ENCODE measurements around the gene PIEZO2. TPM values are rescaled to one million over a fixed set of nuclear protein-coding genes. Genes with fewer than 3 reads are reported as not detected.

PIEZO2 gene
- total and polyA plus RNA-seq, 7 donors = 0.03 to 0.64 (median 0.13) TPM

DNA sequence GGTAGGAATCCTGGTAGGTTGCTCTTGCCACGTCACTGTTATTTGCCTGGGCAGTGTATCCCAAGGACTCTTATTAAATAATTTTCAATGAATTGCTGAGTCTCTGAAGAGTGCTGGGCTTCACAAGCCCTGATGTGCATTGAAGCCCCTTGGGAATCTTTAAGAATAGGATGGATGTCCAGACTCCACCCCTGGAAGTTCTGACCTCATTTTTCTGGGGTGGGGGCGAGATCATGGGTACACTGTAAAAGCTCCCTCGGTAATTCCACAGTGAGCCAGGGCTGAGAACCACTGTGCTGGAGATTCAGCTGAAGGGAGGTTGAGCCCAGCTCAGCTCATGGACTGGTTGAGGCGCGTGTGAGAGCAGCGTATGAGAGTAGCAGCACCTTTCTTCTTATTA is 140.2 kb downstream of the PIEZO2 start:
- H3K9me3 ChIP-seq = no peaks in the 10 kb centered on the region
- no peaks in the 10 kb centered on the region for H3K36me3 ChIP-seq (ENCODE audit: insufficient read depth in 1 of 2, low read depth in 1 of 2)
- H3K27ac ChIP-seq = no peak overlapping the region
- intact Hi-C loops (cut with DNase I) = no loop called here
- no peaks in the 10 kb centered on the region for H3K27me3 ChIP-seq (ENCODE audit: insufficient read depth in 3 of 3, low read length in 2 of 3)
- ATAC-seq = no peak
- no peak for DNase-seq
- H3K4me1 ChIP-seq = peaks cover 8% of the 10 kb centered on the region
- TF ChIP-seq, protein P1, sequence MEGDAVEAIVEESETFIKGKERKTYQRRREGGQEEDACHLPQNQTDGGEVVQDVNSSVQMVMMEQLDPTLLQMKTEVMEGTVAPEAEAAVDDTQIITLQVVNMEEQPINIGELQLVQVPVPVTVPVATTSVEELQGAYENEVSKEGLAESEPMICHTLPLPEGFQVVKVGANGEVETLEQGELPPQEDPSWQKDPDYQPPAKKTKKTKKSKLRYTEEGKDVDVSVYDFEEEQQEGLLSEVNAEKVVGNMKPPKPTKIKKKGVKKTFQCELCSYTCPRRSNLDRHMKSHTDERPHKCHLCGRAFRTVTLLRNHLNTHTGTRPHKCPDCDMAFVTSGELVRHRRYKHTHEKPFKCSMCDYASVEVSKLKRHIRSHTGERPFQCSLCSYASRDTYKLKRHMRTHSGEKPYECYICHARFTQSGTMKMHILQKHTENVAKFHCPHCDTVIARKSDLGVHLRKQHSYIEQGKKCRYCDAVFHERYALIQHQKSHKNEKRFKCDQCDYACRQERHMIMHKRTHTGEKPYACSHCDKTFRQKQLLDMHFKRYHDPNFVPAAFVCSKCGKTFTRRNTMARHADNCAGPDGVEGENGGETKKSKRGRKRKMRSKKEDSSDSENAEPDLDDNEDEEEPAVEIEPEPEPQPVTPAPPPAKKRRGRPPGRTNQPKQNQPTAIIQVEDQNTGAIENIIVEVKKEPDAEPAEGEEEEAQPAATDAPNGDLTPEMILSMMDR (IDR thresholded peaks at IDR 0.05) = no peak
- WGBS, 3 donors = 81 to 83% (median 81%) methylated on average over 6 of the region's 6 CpGs
- H3K4me3 ChIP-seq = no peak overlapping the region

DNA sequence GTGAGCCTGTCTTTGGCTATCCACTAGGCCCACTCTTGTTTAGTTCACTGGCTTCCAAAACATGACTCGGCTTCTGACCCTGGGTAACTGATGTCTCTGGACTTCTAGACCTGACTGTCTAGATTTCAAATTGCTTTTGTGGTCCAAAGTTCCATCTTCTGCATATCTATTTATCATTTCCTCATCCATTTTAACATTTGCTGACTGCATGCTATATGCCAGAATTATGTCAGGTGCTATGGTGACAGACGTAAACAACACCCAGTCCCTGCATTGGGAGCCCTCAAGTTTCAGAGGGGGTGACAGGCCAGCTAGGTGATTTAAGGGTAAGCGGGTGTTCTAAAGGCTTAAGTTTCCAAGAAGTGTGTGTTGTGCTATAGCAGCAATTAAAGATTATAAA is 140.9 kb downstream of the PIEZO2 start:
- Histone ChIP-seq H3K27ac (no peak overlapping the region), H3K36me3 (ENCODE audit: insufficient read depth in 1 of 2, low read depth in 1 of 2) (no peaks in the 10 kb centered on the region), H3K4me3 (no peak overlapping the region), H3K9me3 (no peaks in the 10 kb centered on the region), H3K4me1 (peaks cover 8% of the 10 kb centered on the region), H3K27me3 (ENCODE audit: insufficient read depth in 3 of 3, low read length in 2 of 3) (no peaks in the 10 kb centered on the region)
- intact Hi-C loops (cut with DNase I) = no loop called here
- DNase-seq = no peak
- 40 to 46% (median 46%) methylated on average over 3 of the region's 3 CpGs for WGBS, 3 donors
- TF ChIP-seq, protein P1 (IDR thresholded peaks at IDR 0.05) = no peak
- ATAC-seq = peak in 2 of 4 donors; percentile 45 to 69

DNA sequence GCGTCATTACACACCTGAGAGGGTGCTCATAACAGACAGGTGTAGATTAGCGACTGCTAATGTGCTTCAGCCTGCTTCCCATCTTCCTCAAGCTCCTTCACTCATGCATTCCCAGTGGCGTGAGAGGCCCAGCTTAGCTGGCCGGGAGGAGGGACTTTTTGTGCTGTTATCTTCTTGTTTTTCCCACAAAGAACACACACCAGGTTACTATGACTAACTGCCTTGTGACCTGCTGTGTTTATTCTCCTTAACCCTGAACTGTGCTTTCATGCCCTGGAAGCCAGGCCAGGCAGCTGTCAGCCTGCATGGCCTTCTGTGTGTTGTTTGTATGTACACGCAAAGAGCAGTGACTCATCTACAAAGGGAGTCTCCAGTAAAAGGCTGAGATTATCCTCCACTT is 143.8 kb downstream of the PIEZO2 start:
- TF ChIP-seq, protein P1 (IDR thresholded peaks at IDR 0.05) = no peak
- 76 to 84% (median 79%) methylated on average over 5 of the region's 5 CpGs for WGBS, 3 donors
- ATAC-seq = no peak
- H3K4me1 ChIP-seq = peaks cover 8% of the 10 kb centered on the region
- no peaks in the 10 kb centered on the region for H3K27me3 ChIP-seq (ENCODE audit: insufficient read depth in 3 of 3, low read length in 2 of 3)
- intact Hi-C loops (cut with DNase I) = no loop called here
- no peaks in the 10 kb centered on the region for H3K9me3 ChIP-seq
- H3K27ac ChIP-seq = no peak overlapping the region
- no peaks in the 10 kb centered on the region for H3K36me3 ChIP-seq (ENCODE audit: insufficient read depth in 1 of 2, low read depth in 1 of 2)
- H3K4me3 ChIP-seq = no peak overlapping the region
- no peak for DNase-seq

DNA sequence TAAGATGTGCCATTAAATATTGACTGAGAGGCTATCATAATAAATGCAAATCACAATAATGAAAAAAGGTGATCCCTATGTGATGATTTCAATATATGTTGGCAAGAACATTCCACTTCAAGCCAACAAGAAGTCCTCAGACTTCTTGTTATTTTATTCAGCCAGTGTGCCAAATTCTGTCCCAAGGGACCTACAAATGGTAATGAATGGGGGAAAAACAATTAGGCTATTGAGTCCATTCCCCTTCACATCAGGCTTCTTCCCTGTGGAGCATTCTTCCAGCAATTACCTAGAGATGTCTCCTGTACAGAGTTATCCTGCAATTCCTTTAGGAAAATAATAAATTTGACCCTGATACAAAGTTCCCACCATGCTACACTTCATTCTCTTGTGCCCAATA is 144.4 kb downstream of the PIEZO2 start:
- TF ChIP-seq, protein P1 (IDR thresholded peaks at IDR 0.05) = no peak
- DNase-seq = no peak
- Histone ChIP-seq H3K27ac (no peak overlapping the region), H3K9me3 (no peaks in the 10 kb centered on the region), H3K4me1 (peaks cover 8% of the 10 kb centered on the region), H3K4me3 (no peak overlapping the region), H3K27me3 (ENCODE audit: insufficient read depth in 3 of 3, low read length in 2 of 3) (no peaks in the 10 kb centered on the region), H3K36me3 (ENCODE audit: insufficient read depth in 1 of 2, low read depth in 1 of 2) (no peaks in the 10 kb centered on the region)
- intact Hi-C loops (cut with DNase I) = no loop called here
- ATAC-seq = no peak

DNA sequence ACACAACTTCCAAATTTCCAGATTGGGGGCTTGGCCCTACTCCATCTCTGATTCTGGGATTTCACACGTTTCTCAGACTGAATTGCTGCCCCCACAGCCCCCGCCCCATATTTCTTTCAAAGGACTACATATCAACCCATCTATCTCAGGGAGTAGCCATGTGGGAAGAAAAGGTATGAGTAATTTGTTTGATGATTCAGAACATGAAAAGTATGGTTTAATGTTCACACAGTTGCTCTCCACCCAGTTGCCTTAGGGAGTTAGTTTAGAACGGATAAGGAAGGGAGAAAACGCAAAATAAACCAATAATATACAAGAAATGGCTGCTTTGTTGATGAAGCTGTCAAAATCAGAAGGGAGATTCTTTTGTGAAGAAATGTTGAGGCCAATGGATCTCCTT is 145.1 kb downstream of the PIEZO2 start:
- 81 to 88% (median 87%) methylated on average over 4 of the region's 4 CpGs for WGBS, 3 donors
- Histone ChIP-seq H3K4me3 (no peak overlapping the region), H3K4me1 (peaks cover 8% of the 10 kb centered on the region), H3K36me3 (ENCODE audit: insufficient read depth in 1 of 2, low read depth in 1 of 2) (no peaks in the 10 kb centered on the region), H3K27ac (no peak overlapping the region), H3K27me3 (ENCODE audit: insufficient read depth in 3 of 3, low read length in 2 of 3) (no peaks in the 10 kb centered on the region), H3K9me3 (no peaks in the 10 kb centered on the region)
- DNase-seq (no peak), ATAC-seq (no peak)
- TF ChIP-seq, protein P1 (IDR thresholded peaks at IDR 0.05) = no peak
- intact Hi-C loops (cut with DNase I) = no loop called here

Measured in psoas muscle (tissue), 8 donors.